Activated CD4-positive, alpha-beta T cell treated with anti-CD3 and anti-CD28 coated beads, Interleukin-2, amount 10 ng/mL, durations not matched to agents 24 days and 14 days (primary cell): ENCODE data around the gene TRMO. TPM values are rescaled to one million over a fixed set of nuclear protein-coding genes. Genes with fewer than 3 reads are reported as not detected.
A peak's percentile ranks its signal among the peaks of the same experiment; 100 is the strongest.

Experiments
- DNase-seq: peaks from one replicate; pipeline ENCODE4 v3.0.0; 2022
- H3K27ac Mint-ChIP-seq: one replicate; pipeline ENCODE4 v1.8.0; 2022; ENCODE audit warnings: mild to moderate bottlenecking, mixed read lengths
- H3K27me3 Mint-ChIP-seq: one replicate; pipeline ENCODE4 v1.8.0; 2022; ENCODE audit warnings: mixed read lengths
- H3K36me3 Mint-ChIP-seq: one replicate; pipeline ENCODE4 v1.8.0; 2022; ENCODE audit warnings: low read depth, mild to moderate bottlenecking, mixed read lengths
- H3K4me1 Mint-ChIP-seq: one replicate; pipeline ENCODE4 v1.8.0; 2021; ENCODE audit warnings: mixed read lengths
- H3K4me3 Mint-ChIP-seq: one replicate; pipeline ENCODE4 v1.8.0; 2022; ENCODE audit warnings: mild to moderate bottlenecking, moderate library complexity, mixed read lengths
- H3K9me3 Mint-ChIP-seq: one replicate; pipeline ENCODE4 v1.8.0; 2021; ENCODE audit warnings: mixed read lengths
- intact Hi-C: fragments of 100-400 bp; cut with micrococcal nuclease; formaldehyde crosslinking; loops from one replicate; pipeline ENCODE4 v1.15.1; 2023
- total RNA-seq: library from RNA; stranded (reverse); gene quantifications from 2 replicates; pipeline ENCODE4 v1.2.3, GENCODE V29; 2022

Gene TRMO
- total RNA-seq, 1 donor from 2014 or later = 9.8 TPM

DNA sequence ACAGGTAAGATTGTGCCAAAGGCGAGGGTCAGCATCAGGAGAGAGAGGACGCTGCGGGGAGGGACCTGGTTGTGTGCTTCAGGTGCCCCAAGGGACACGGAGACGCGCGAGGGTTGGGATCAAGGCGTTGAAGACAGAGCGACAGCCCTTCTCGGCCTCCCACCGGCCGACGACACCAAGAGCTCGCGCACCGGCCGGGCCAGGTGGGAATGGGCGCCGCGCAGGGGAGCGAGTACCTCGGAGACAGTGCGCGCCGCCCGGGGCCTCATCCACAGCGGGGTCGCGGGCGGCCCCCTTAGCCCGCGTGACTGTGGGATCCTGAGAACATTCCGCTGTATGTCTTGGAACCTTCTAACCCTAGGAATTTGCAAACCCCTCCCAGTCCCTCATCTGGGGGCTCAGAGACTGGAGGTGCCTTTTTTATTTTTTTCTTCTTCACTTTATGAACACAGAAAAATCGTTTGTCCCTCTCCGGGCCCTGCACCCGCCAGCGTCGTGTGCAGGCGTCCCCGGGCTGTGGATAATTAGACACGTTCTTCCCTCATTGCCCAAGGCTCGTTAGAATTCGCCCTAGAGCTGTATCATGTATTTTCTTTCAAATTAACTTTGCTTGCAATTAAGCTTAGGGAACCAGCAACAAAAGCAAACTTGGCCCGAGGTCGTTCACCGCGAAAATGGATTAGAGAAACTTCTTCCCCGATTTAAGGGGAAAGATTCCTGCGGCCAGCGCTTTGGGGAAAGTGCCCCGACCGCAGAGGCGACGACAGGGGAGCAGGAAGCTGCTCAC, 64.5 kb downstream of the TRMO start:
- Mint-ChIP-seq H3K9me3 (no peaks in the 10 kb centered on the region), H3K4me1 (peaks cover 10% of the 10 kb centered on the region), H3K4me3 (no peak overlapping the region), H3K27ac (peak overlapping the region; percentile 12), H3K36me3 (peaks cover 2% of the 10 kb centered on the region), H3K27me3 (peaks cover 76% of the 10 kb centered on the region)
- DNase-seq = peak; percentile 66
- intact Hi-C loops = loop anchor here (5.0 kb wide), 1 partner anchor 45 kb away; no protein-coding TSS in a partner anchor

DNA sequence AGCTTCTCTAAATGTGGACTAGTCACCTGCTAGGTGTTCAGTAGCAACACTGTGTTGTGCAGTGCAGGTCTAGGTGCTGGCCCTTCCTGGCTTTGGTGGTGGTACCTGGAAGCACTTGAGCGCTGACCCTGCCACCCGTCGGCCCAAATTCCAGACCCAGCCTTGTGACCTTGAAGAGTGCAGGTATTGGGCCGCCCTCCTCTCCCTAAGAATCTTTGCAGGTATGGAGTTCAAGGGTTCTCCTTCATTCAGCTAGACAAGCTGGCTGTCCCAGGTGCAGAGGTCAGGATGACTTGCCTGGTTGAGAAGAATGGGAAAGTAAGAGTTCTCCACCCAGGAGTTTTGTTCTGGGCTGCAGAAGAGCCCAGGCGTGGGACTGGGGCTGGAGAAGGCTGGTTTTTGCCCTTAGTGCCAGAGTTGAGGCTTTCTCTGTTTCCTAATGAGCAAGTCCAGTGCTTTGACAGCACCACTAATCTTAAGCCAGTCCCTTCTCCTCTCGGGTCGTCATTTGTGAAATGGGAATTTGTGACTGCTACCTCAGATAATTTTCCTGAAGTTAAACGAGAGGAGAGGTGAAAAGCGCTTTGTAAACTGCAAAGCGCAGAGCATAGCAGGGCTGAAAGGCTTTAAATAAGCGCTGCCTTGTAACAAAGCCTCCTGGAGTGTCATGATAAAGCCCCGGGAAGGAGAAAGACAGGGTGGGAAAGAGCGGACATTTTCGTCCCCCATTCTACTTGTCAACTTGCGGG, 65.3 kb downstream of the TRMO start:
- no peak overlapping the region for H3K27ac Mint-ChIP-seq
- no peaks in the 10 kb centered on the region for H3K9me3 Mint-ChIP-seq
- H3K36me3 Mint-ChIP-seq = peaks cover 2% of the 10 kb centered on the region
- peaks cover 13% of the 10 kb centered on the region for H3K4me1 Mint-ChIP-seq
- peaks cover 79% of the 10 kb centered on the region for H3K27me3 Mint-ChIP-seq
- intact Hi-C loops = loop anchor here (5.0 kb wide), 1 partner anchor 45 kb away; no protein-coding TSS in a partner anchor
- peak; percentile 50 for DNase-seq
- H3K4me3 Mint-ChIP-seq = no peak overlapping the region

DNA sequence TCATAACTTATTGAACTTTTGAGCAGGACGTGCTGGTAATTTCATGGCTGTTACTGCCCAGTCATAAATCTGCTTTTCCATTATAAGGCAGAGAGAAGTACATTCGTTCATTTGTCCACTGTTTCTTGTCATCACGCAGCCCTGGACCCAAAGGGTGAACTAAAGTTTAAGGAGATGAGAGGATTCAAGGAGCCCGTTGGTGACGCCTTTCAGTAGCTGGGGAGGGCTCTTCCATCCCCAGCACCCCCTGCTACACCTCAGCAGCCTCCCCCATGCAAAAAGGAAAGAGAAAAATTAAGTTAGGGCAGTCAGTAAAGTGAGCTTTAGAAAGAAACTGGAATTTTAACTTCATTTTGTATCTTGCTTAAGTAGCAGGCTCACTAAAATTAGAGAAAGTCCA, 66.4 kb downstream of the TRMO start:
- H3K27ac Mint-ChIP-seq = peak overlapping the region; percentile 9
- peaks cover 2% of the 10 kb centered on the region for H3K36me3 Mint-ChIP-seq
- peaks cover 76% of the 10 kb centered on the region for H3K27me3 Mint-ChIP-seq
- no peaks in the 10 kb centered on the region for H3K9me3 Mint-ChIP-seq
- peaks cover 15% of the 10 kb centered on the region for H3K4me1 Mint-ChIP-seq
- H3K4me3 Mint-ChIP-seq = no peak overlapping the region
- intact Hi-C loops = loop anchor here (5.0 kb wide), 1 partner anchor 46 kb away; no protein-coding TSS in a partner anchor
- peak; percentile 55 for DNase-seq

- peak overlapping the region; percentile 34 for H3K4me3 Mint-ChIP-seq
- intact Hi-C loops = loop anchor here (5.0 kb wide), 1 partner anchor 47 kb away; no protein-coding TSS in a partner anchor
- H3K27ac Mint-ChIP-seq = peak overlapping the region; percentile 56
- DNase-seq = peak; percentile 59
- H3K27me3 Mint-ChIP-seq = peaks cover 75% of the 10 kb centered on the region
- peaks cover 4% of the 10 kb centered on the region for H3K36me3 Mint-ChIP-seq
- no peaks in the 10 kb centered on the region for H3K9me3 Mint-ChIP-seq
- peaks cover 15% of the 10 kb centered on the region for H3K4me1 Mint-ChIP-seq
Observed at GRCh38 chr9:97855486-97855875, 66.8 kb downstream of the TRMO start.

DNA sequence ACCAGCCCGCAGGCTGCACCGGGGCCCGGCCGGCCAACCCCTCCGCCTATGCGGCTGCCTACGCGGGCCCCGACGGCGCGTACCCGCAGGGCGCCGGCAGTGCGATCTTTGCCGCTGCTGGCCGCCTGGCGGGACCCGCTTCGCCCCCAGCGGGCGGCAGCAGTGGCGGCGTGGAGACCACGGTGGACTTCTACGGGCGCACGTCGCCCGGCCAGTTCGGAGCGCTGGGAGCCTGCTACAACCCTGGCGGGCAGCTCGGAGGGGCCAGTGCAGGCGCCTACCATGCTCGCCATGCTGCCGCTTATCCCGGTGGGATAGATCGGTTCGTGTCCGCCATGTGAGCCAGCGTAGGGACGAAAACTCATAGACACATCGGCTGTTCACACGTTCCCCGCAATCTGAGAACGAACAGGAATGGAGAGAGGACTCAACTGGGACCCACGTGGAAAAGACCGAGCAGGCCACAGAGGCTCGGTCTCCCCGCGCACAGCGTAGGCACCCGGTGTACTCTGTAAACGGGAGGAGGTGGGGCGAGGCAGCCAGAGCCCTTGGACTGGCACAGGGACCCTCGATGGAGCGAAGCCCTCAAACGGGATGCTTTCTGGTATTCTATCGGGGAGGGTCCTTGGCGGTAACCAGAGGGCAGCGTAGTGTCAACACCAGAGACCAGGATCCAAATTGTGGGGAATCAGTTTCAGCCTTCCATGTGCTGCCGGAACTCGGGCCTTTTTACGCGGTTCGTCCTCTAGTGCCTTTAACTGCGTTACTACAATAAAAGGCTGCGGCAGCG, 67.4 kb downstream of the TRMO start:
- Mint-ChIP-seq H3K27ac (peak overlapping the region; percentile 56), H3K27me3 (peaks cover 75% of the 10 kb centered on the region), H3K9me3 (peaks cover 4% of the 10 kb centered on the region), H3K4me1 (peaks cover 15% of the 10 kb centered on the region), H3K4me3 (no peak overlapping the region), H3K36me3 (peaks cover 4% of the 10 kb centered on the region)
- intact Hi-C loops = loop anchor here (1.0 to 5.0 kb wide), 2 partner anchors 47 to 145 kb away; no protein-coding TSS in a partner anchor
- DNase-seq = no peak

Other genes with a start within 250 kb of the TRMO start
- gene XPA, start 225.2 kb downstream of the TRMO start, total RNA-seq = 8.9 and 12.0 TPM in 2 replicates
- gene FOXE1, start 69.3 kb downstream of the TRMO start, total RNA-seq = not detected in 2 replicates
- gene HEMGN, start 15.7 kb upstream of the TRMO start, total RNA-seq = 0.38 and 0.54 TPM in 2 replicates
- gene ANP32B, start 60.8 kb upstream of the TRMO start, total RNA-seq = 332 and 333 TPM in 2 replicates
- gene NANS, start 134.2 kb upstream of the TRMO start, total RNA-seq = 54.0 and 57.1 TPM in 2 replicates
- 47.3 and 47.8 TPM in 2 replicates for gene TRIM14, start 196.7 kb upstream of the TRMO start, total RNA-seq